Dedifferentiated amniotic fluid mesenchymal stem cell (primary cell): ENCODE results near the gene C17orf100.
"Not testable (repeated sequence)": the region's sequence is repeated elsewhere in the genome, so short reads cannot be mapped to it uniquely, and the experiment has no call there.

Source experiments
- DNase-seq: peaks from one replicate; pipeline ENCODE4 v3.0.0-alpha.2; 2016; ENCODE audit errors: extremely low spot score

The C17orf100 gene

DNA sequence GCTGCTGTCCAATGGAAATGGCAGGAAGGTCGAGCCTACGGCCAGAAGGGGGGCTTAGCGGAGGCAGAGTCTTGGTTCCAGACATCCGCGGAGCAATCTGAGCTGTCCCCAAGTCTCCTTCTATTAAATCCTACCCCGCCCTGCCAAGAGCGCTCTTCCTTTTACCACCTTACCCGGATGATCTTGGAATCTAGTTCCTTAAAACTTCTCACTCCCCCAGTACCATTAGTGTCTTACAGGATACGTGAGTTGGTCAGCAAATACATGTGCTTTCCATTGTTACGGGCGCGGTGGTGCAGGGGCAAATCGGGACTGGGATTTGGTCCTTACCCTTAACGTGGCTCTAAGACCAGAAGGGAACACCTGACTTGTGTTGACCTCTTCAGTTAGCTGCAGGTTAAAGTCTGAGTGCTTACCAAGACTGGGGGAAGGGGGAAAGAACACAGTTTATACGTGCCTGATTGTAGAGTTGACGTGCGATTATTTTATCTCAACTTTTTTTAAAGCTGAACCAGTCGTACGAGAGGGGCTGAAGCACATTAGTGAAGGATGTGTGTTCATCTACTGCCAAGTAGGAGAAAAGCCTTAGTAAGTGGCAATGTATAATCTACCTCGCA is 10.2 kb upstream of the C17orf100 start:
- no peak for DNase-seq

DNA sequence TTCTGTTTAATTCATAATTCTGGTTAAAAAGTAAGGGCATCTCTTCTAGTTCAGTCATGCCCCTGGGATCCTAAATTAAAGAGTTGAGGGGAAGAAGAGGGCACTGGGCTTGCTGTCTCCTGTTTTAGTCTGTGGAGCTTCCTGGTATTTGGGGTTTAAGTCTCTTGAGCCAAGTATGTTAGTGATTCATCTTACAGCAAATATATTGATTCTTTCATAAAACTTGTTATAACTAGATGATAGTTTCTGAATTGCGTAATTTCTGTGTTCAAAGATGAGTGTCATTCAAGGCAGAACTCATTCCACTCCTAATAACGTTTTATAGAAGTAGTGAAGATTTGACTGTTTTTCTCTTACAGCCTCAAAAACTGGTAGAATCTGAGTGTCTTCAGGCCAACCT is 9.0 kb upstream of the C17orf100 start:
- no peak for DNase-seq

DNA sequence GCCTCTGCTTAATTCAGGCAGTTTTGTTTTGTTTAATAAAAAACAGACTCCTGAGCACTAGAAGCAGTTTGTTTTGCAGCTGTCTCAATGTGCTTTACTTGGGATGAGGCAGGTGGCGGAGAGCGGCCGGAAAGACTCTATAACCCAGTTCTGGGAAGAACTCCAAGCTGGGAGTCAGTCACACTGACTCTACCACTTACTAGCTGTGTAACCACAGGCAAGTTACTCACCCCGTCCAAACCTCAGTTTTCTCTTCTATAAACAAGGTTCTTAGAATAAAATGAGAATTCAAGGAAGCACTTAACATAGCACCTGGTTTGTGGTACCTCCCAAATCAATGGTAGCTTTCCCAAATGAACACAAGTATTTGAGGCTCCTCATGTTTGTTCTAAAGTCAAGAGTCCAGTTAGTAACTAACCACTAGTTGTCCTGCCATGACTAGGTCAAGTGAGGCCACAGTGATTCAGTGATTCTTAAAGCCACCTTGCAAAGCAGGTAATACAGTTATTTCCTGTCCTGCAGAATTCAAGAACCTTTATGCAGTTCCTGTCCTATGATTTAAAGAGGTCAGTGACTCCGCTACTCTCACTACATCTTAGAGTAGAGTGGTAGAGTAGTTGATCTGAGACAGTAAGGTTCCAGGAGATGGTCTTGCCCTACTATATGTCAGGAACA is 8.0 kb upstream of the C17orf100 start:
- no peak for DNase-seq

DNA sequence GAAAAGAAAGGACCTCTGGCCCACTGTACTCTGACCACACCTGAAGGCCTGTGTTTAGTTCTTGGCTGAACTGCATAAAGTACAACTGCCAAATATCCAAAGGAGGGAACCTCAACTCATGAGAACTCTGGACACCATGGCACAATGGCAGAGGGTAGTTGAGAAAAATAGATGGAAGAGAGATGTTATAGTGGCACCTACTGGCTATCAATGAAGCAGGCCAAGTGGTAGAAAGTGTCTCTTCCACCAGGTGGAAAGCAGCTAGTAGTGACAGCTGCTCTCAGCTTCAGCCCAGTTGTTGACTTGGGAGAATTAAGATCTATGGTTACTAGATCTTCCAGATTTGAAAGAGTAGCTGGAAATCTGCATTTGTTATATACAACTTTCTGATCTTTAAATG is 3.4 kb upstream of the C17orf100 start:
- DNase-seq = no peak

DNA sequence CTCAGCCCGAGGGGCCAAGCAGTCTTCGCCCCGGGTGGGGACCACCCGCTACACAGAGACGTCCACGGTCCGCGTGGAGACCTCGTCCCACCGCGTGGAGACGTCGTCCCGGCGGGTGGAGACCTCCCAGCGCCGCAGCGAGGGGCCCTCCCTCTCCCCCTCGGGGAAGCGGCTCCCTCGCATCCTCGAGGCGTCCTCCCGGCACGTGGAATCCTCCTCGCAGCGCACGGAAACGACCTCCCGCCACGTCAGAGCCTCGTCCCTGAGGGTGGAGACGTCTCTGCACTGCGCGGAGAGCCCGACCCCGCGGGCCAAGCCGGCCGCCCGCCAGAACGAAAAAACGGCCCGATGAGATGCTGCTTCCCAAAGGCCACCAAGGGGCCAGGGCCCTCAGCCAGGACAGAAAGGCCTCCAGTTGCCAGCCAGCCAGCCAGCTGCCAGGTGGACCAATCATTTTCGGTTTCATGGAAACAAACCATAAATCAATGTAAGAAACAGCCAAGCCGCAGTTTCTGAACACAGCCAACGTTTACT is 424 bp downstream of the C17orf100 start:
- DNase-seq = no peak

DNA sequence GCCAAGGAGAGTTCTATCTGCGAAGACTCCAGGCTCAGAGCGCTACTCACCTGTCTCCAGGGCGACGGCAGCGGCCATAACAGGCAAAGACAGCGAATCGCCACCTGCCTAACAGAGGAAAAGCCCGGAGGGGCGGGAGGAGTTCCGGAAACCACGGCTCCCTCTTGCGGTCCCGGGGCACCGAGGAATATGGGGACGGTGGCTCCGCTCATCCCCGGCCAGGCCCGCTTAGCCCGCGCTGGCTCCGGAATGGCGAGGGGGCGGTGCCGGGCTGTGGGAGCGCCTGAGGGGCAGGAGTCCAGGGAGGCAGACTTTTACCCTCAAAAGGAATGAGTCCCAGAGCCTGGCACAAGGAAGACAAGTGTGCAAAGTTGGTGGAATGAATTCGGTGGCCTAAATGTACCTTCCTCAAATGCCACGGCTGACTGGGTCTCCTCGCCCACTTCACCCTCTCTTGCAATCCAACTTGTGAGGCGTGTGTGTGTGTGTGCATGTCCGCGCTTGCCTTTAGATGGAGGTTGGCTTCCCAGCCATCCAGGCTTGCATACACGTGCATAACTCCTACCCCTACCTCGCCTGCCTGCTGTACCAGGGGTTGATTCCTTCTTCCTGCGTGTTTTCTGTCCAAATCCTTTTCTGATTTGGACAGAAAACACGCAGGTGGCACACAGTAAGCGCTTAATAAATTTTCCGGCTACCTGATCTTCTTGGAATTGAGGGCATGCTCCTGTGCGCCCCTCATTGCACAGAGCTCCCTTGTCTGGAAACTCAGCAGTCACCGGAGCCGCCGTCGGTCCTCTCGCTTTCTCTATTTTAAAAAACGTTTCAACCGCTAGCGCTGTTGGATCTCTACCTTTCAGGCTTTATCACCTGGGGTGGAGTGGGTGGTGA is 3.5 kb downstream of the C17orf100 start:
- no peak for DNase-seq

DNA sequence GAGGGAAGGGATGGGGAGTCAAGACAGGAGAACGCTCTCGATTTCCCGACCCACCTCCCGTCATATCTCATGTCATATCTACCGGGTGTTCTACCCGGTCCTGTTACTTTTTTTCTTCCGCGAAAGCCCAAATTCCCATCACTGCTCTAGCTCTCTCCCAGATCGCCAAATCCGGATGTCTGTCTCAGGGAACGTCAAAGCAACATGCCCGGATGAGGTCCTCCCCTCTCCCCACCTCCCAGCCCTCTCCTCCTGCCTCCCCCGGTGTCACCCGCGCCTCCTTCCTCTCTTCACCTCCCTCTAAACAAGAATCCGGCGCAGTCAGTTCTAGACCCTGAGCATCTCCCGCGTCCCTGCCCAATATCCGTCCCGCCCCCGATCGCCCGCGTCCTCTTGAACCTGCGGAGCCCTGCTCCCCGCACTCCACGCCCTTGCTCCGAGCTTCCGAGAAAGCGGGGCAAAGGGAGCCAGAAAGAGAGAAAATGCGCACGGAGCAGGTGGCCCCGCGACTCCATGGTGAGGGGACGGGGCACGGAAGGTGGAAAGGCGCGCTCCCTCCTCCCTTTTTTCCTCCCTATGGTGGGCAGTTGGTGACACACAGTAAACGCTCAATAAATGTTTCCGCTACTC is 4.3 kb downstream of the C17orf100 start:
- not testable (repeated sequence) for DNase-seq

DNA sequence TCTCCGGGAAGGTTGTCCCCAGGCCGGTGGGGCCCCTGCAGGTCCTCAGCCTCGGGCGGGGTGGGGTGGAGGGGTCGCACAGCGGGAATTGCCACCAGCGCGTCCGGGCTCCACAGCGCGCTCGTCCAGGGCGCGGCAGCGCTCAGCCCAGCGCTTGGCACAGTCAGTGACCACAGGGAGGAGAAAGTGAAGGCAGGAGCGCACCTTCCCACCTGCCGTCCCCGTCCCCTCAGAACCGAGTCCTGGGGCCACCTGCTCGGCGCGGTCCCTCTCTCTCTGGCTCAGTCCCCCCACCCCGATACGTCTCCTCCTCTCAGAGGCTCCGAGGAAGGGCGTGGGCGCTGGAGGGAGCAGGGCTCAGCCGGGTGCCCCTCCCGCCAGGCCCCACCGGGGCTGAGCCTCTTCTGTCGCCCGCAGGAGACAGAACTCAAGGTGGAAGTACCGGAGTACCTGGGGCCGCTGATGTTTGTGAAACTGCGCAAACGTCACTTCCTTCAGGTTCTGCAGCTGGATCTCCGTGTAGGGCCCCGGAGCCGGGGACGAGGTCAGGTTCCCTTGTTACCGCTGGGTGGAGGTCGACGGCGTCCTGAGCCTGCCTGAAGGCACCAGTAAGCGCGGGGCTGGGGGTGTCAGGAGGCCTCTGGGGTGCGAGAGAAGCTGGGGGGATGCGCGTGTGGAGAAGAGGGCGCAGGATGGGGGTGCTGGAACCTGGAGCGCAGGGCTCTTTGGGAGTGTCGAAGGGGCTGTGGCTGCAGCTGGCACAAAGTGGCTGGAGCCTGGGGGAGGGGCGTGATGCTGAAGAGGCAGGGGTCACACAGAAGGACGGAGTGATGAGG is 5.5 kb downstream of the C17orf100 start:
- DNase-seq = not testable (repeated sequence)

DNA sequence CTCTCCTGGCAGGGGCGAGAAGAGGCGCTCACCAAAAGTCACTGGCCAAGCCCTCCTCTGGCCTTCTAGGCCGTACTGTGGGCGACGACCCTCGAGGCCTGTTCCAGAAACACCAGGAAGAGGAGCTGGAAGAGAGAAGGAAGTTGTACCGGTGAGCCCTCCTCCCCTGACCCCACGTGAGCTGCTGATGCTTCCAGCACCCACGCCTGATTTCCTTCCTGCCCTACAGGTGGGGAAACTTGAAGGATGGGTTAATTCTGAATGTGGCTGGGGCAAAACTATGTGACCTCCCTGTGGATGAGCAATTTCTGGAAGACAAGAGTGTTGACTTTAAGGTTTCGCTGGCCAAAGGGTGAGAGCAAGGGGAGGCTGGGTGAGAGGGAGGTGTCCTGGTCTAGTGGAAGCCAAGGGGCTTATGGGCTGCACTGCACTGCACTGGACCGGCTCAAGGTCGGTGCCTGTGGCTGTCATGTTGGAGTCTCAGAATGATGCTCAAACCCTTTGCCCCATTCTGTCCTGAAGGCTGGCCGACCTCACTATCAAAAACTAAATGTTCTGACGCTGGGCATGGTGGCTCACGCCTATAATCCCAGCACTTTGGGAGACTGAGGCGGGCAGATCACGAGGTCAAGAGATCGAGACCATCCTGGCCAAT is 6.2 kb downstream of the C17orf100 start:
- DNase-seq = no peak

DNA sequence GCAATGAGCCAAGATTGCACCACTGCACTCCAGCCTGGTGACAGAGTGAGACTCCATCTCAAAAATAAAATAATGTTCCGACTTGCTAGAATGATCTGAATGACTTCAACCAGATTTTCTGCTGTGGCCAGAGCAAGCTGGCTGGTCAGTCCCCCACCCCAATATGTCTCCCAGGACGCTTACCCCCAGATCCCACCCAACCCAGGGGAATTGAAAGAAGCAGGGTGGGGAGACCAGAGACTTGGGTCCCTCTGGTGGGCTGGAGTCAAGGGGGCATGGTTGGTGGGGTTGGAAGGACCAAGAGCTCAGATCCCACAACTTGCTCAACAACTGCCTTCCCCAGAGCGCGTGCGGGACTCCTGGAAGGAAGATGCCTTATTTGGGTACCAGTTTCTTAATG is 6.8 kb downstream of the C17orf100 start:
- not testable (repeated sequence) for DNase-seq

DNA sequence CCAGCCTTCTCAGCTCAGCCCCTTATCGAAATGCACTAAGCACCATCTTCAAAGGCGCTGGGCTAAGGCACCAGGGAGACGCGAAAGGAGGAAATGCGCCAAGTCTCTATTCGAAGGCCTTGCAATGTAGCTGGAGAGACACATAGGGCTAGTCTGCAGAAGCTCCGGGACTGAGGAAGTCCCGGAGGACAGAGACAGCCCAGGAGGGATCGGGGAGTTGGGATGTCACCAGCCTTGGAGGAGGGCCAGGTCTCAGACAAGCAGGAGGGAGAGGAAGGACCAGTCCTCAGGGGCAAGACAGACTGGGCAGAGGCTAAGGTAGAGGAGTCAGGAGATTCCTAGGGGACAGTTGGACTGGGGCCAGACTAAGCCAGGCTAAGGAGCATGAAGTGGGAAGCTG is 8.5 kb downstream of the C17orf100 start:
- DNase-seq = no peak

DNA sequence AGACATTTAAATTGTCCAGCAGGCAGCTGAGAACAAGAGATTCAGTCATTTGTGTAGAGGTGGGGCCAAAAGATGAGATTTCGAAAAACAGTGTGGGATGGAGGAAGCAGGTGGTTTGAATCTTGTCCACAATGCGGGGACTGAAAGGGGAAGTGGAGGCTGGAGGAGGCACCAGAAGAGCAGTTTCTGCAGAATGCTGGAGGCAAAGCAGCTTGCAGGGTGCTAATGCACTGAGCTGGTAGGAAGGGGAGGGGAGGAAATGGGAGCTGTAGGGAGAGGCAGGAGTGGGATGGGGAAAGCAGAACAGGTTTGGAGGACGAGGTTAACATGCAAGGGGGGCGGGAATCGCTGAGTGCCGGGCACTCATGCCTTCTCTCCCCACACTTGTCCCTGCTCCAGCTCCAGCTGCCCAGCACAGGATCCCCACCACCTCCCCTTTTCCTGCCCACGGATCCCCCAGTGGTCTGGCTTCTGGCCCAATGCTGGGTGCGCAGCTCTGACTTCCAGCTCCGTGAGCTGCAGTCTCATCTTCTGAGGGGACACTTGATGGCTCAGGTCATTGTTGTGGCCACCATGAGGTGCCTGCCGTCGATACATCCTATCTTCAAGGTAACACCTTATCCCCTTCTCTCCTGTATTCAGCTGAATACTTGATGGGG is 9.4 kb downstream of the C17orf100 start:
- no peak for DNase-seq

DNA sequence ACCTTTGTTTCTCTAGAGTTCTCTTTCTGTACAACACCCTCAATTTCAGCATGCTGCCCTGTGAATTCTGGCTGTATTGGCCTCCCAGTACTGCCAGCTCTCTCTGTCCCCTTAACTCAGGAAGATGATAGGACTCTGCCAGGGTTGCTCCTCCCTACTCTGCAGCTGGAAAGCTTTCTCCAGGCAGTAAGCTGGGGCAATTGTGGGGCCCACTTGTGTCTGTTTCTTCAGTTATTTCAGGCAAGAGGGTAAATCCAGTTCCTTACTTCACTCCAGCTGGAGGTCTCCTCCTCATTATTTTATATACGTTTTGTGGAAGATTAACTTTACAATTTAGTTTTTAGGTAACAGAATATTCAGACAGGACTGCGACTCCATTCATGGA is 9.9 kb downstream of the C17orf100 start:
- DNase-seq = no peak

DNA sequence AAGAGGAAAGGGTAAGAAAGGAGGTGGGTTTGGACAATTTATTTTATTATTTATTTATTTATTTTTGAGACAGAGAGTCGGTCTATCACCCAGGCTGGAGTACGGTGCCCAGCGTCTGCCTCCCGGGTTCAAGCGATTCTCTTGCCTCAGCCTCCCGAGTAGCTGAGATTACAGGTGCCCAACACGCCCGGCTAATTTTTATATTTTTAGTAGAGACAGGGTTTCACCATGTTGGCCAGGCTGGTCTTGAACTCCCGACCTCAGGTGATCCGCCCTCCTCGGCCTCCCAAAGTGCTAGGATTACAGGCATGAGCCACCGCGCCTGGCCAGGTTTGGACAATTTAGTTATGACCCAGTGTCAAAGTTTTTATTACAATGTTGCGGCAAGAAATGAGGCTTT is 11.6 kb downstream of the C17orf100 start:
- DNase-seq = not testable (repeated sequence)

DNA sequence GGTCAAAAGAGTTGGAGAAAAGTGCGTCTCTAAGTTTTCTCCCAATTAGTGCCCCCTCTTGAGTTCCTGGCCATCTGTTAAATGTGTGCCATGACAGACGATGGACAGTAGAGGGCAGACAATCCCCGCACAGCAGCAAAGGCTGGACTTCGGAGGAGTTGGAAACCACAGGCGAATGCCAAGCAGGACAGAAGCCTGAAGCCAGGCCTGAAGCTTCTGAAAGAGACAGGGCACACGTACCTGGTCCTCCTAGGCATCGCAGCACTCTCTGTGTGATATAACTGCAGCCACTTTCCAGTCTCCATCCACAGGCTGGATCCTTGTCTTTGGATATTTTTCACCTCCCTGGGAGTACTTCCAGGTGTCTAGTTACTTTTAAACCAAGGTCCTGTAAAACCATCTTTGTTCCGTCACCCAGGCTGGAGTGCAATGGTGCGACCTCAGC is 14.5 kb downstream of the C17orf100 start:
- DNase-seq = peak; percentile 77

DNA sequence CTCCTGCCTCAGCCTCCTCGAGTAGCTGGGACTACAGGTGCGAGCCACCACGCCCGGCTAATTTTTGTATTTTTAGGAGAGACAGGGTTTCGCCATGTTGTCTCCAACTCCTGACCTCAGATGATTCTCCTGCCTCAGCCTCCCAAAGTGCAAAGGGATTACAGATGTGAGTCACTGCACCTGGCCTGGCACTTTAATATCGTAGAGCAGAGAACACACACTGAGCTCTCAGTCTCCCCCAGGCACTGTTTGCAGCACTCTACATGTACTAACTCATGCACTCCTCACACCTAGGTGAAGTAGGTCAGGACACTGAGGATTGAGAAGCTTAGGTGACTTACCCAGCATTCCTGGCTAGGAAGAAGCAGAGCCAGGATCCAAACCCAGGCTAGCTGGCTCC is 15.0 kb downstream of the C17orf100 start:
- DNase-seq = no peak

DNA sequence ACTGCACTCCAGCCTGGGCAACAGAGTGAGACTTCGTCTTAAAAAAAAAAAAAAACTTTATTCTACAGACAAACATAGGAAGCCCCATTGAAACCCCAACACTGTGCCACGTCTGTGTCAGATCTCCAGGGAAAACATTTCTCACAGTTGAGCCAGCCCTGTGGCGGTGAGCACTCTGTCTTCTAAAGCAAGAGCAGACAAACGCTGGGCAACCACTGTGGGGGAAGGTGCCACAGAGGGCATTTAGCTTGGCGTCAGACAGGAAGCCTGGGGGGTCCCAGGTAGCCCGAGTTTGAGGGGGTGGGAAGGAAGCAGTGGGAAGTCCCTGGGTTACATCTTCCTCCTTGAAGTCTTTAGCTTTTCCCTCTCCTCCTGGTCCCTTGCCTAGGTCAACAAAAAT is 16.0 kb downstream of the C17orf100 start:
- no peak for DNase-seq

DNA sequence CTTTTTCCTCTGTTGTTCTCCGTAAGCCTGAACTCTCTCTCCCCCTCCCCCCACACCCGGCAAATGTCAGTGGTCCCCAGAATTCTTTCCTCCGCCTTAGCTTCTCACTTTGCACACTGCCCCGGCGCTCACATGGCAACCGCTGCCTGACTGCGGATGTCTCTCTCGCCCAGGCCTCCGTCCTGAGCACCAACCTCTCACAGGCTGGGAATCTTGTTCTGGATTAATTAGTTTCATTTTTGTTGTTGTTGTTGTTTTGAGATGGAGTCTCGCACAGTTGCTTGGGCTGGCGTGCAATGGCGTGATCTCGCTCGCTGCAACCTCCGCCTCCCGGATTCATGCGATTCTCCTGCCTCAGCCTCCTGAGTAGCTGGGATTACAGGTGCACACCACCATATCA is 16.7 kb downstream of the C17orf100 start:
- no peak for DNase-seq

DNA sequence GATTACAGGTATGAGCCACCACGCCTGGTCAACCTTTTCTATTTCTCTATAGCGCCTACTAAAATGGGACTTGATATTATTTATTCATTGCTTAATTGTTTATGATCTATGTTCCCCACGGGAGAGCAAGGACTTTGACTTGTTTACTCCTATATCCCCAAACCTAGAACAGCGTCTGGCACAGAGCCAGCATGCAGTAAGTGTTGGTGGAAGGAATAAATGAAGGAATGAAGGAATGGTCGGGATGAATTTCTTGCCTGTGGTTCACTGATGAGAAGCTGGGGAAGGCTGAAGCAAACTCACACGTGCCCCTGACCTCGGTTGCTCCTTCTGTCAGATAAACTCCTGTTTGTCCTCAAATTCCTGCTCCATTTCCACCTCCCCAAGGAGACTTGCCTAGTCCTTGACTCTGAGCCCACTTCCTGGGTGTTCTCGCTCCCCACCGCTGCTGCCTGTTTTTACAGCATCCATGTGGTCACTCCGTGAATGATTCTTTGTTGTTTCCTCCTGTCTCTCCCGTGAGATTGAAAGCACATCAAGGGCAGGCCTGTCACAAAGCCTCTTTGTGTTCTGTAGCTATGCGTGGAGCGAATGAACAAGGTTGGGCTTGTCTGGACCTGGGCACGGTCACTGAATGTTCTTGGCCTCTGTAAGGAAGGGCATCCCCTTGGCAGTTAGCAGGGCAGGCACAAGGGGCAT is 17.3 kb downstream of the C17orf100 start:
- no peak for DNase-seq
